HFF-Myc (cell line): ENCODE results near the gene TICRR.

Source experiments
- DNase-seq: peaks from one replicate; pipeline ENCODE4 v3.0.0-alpha.2; 2011; ENCODE audit warnings: low read depth; ENCODE audit errors: extremely low read depth
- H3K4me3 ChIP-seq: replicated peaks from 2 replicates; pipeline ENCODE4 v1.5.1; 2011; ENCODE audit warnings: low read depth, mild to moderate bottlenecking, control low read depth, low read length
- TF ChIP-seq, protein P1 (sequence below): IDR thresholded peaks from 2 replicates; pipeline ENCODE4 v1.5.1; 2012; ENCODE audit warnings: mild to moderate bottlenecking, low read depth, low read length, control low read depth; ENCODE audit errors: missing control alignments

The TICRR gene

DNA sequence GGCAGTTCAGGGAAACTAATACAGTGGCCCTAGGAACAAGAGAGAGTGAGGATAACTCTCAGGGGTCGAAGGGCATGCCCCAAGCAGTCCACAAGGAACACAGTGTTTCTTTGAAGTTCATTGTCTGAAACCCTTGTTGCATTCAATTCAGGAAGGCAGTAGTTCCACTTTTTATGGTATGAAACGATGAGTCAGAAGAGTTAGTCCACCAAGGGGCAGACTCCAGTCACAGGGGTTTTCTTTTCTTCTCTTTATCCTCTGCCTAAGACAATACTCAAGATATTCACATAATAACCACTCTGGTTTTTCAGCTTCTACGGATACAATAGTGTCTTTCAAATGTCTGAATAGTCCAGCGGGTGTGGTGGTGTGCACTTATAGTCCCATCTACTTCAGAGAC lies 23.7 kb upstream of the TICRR start:
- TF ChIP-seq, protein P1, sequence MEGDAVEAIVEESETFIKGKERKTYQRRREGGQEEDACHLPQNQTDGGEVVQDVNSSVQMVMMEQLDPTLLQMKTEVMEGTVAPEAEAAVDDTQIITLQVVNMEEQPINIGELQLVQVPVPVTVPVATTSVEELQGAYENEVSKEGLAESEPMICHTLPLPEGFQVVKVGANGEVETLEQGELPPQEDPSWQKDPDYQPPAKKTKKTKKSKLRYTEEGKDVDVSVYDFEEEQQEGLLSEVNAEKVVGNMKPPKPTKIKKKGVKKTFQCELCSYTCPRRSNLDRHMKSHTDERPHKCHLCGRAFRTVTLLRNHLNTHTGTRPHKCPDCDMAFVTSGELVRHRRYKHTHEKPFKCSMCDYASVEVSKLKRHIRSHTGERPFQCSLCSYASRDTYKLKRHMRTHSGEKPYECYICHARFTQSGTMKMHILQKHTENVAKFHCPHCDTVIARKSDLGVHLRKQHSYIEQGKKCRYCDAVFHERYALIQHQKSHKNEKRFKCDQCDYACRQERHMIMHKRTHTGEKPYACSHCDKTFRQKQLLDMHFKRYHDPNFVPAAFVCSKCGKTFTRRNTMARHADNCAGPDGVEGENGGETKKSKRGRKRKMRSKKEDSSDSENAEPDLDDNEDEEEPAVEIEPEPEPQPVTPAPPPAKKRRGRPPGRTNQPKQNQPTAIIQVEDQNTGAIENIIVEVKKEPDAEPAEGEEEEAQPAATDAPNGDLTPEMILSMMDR = no peak
- DNase-seq = no peak
- no peak overlapping the region for H3K4me3 ChIP-seq

GRCh38 chr15:89553632-89554031 lies 21.6 kb upstream of the TICRR start:
- H3K4me3 ChIP-seq = no peak overlapping the region
- TF ChIP-seq, protein P1 = no peak

GRCh38 chr15:89554247-89554646 lies 21.0 kb upstream of the TICRR start:
- H3K4me3 ChIP-seq = no peak overlapping the region
- no peak for DNase-seq
- TF ChIP-seq, protein P1 = no peak

More at GRCh38 chr15:89553632-89554031, 21.6 kb upstream of the TICRR start:
- no peak for DNase-seq

DNA sequence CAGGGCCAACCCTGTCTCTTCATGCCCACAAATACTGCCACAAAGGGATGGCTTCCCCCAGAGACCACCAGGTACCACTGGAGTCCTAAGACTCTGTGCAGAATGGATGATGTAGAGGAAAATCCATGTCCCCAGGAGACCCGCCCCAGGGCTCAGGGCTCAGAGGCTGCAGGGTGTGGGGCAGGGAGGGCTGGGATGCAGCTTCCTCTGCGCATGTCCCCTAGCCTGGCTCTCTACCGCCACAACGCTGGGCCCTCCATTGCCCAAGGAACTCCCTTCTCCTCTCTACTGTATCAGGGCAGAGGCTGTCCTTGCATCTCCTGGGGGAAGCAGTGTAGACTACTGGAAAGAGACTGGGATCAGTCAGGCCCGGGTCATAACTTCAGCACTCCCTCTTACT lies 19.5 kb upstream of the TICRR start:
- H3K4me3 ChIP-seq = no peak overlapping the region
- DNase-seq = no peak
- TF ChIP-seq, protein P1 = no peak

DNA sequence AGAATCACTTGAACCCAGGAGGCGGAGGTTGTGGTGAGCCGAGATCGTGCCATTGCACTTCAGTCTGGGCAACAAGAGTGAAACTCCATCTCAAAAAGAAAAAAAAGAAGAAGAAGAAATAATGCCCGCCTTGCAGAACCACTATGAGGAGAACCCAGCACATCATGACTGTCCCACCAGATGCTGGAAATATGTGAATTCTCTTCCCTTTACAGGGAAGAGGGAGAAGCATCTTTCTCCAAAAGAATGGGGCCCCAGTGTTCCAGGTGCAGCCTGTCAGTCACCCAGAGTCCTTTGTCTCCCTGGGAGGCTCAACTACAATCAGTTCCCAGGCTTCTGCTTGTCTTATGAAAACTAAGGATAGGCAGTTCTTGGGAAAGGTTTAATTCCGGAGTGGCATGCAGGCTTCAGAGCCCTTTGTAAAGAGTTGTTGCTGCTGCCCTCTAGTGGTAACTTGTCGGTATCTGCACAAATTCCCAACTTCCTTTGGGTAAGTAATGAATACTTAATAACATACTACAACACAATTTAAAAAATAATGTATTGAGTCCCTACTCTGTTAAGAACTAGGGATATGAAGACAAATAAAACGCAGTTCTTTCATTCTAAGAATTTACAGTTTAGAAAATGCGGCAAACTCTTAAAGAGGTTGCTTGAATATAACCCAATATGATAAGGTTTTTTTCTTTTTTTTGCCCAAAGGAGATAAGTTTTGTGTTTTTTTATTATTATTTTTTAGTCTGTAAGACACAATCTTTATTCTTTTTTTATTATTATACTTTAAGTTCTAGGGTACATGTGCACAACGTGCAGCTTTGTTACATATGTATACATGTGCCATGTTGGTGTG lies 18.6 kb upstream of the TICRR start:
- H3K4me3 ChIP-seq = no peak overlapping the region
- TF ChIP-seq, protein P1 = peak; percentile 79
- DNase-seq = peak; percentile 60

DNA sequence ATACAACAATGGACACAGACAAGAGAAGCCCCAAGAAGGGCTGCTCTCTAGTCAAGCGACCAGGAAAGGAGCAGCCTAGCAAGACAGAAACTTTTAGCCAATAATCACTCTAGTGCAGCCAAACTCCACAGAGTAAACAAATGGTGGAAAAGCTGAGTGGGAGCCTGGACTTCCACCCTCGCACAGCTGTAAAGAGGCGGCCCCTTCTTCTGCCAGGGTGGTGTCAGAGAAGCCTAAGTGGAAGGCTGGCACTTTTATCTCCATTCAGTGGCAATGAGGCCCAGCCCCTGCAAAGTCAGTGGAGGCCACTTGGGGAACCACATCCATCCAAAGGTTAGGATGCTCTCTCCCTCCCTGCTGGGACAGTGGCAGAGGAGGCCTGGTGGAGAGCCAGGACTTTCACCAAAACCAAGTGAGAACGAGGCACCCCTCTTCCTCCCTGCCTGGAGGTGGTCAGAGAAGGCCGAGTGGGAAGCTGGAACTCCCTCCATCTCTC lies 15.5 kb upstream of the TICRR start:
- TF ChIP-seq, protein P1 = no peak
- no peak overlapping the region for H3K4me3 ChIP-seq
- no peak for DNase-seq
